ENCODE results near the gene LGALS7. TPM values are rescaled to one million over a fixed set of nuclear protein-coding genes. Genes with fewer than 3 reads are reported as not detected.

Gene LGALS7
- total and polyA plus RNA-seq, 10 of the 15 experiments (the other 5 are each of a cell fraction or from before 2014, with no cell fraction given), result 0.19 TPM; not detected in 9

GRCh38 chr19:38744298-38744681 is 29.0 kb downstream of the LGALS7 start, which contains the start of gene CAPN12 (continued):
- no peak for TF ChIP-seq EP300 (IDR thresholded peaks at IDR 0.05; ENCODE audit: borderline replicate concordance in 1 of 2, control insufficient read depth in 1 of 2, low read depth in 2 of 2, low read length in 2 of 2)

- no peaks in the 10 kb centered on the region for H3K27me3 ChIP-seq (replicated peaks in 1 of 2; ENCODE audit: control insufficient read depth in 2 of 2, insufficient read depth in 2 of 2, low read length in 1 of 2)
- intact Hi-C loops (cut with micrococcal nuclease; ENCODE audit: unreplicated experiment) (no loop called here), in situ Hi-C loops (cut with MboI) (no loop called here)
- no peaks in the 10 kb centered on the region for H3K9me3 ChIP-seq (replicated peaks; ENCODE audit: control insufficient read depth, insufficient read depth, low read length)
- no peak overlapping the region for H3K9ac ChIP-seq (ENCODE audit: control insufficient read depth, insufficient read depth, low read length)
- no peaks in the 10 kb centered on the region for H3K4me1 ChIP-seq (ENCODE audit: control insufficient read depth, insufficient read depth, low read length)
- no TSS peak for BruUV-seq (replicated peaks)
- no peak overlapping the region for H3K27ac ChIP-seq (ENCODE audit: control insufficient read depth, insufficient read depth)
- 65% methylated on average over 17 of the region's 20 CpGs for WGBS (ENCODE audit: insufficient coverage, insufficient replicate concordance, low lambda C conversion rate, missing lambda C conversion rate)
- no peaks in the 10 kb centered on the region for H4K20me1 ChIP-seq (ENCODE audit: control insufficient read depth, insufficient read depth)
- no peak overlapping the region for H3K4me3 ChIP-seq
- ChIA-PET RAD21 (ENCODE audit: unreplicated experiment) (no interaction called here), CTCF (no interaction called here), SMC1A (ENCODE audit: uncharacterized antibody, unreplicated experiment) (interaction anchor here (1.2 kb wide), 1 partner anchor 341 kb away, joined by 4 read pairs; the partner anchor contains the start of gene FAM98C), POLR2A (no interaction called here)
- H2AFZ ChIP-seq (ENCODE audit: control insufficient read depth, low read depth, low read length), result no peak overlapping the region
- FAIRE-seq (no peak), DNase-seq (ENCODE audit: low read depth, low spot score) (no peak), ATAC-seq (no peak)
- no peaks in the 10 kb centered on the region for H3K79me2 ChIP-seq (ENCODE audit: control insufficient read depth, insufficient read depth, low read length)
- no peaks in the 10 kb centered on the region for H3K36me3 ChIP-seq (ENCODE audit: control insufficient read depth in 2 of 2, insufficient read depth in 2 of 2, low read length in 1 of 2)
- no peak overlapping the region for H3K4me2 ChIP-seq (ENCODE audit: control insufficient read depth, insufficient read depth)
- TF ChIP-seq JUND (IDR thresholded peaks at IDR 0.05; ENCODE audit: low read depth, low read length) (no peak), PML (IDR thresholded peaks at IDR 0.05; ENCODE audit: low read length) (no peak), ZBTB40 (IDR thresholded peaks at IDR 0.05; ENCODE audit: borderline replicate concordance) (no peak), PBX3 (IDR thresholded peaks at IDR 0.05; ENCODE audit: insufficient replicate concordance, low read depth, low read length) (no peak), MTA2 (IDR thresholded peaks at IDR 0.05; ENCODE audit: low read depth) (no peak), IRF4 (IDR thresholded peaks at IDR 0.05; ENCODE audit: low read depth, low read length) (no peak), SKIL (IDR thresholded peaks at IDR 0.05; ENCODE audit: low read depth, poor library complexity, severe bottlenecking) (no peak), KLF5 (IDR thresholded peaks at IDR 0.05; ENCODE audit: partially characterized antibody) (no peak), STAT3 (IDR thresholded peaks at IDR 0.05; ENCODE audit: low read depth, low read length) (no peak), LARP7 (IDR thresholded peaks at IDR 0.05) (no peak), SREBF1 (IDR thresholded peaks at IDR 0.05; ENCODE audit: low read length) (no peak), SUPT20H (IDR thresholded peaks at IDR 0.05; ENCODE audit: borderline replicate concordance, control insufficient read depth, low read depth, low read length) (no peak), SPI1 (IDR thresholded peaks at IDR 0.05; ENCODE audit: borderline replicate concordance, insufficient read depth, low read depth, low read length) (no peak)
These were observed 29.7 kb downstream of the LGALS7 start for GRCh38 chr19:38743394-38744297.
